ENCODE measurements around the gene TSPAN11.

GRCh38 chr12:31001581-31002360, 75.2 kb downstream of the TSPAN11 start:
- TF ChIP-seq POLR2A (IDR thresholded peaks at IDR 0.05; ENCODE audit: low read length) (no peak), GATA1 (IDR thresholded peaks at IDR 0.05; ENCODE audit: low read depth, low read length) (no peak)
